ENCODE results near the gene TMEM174. TPM values are rescaled to one million over a fixed set of nuclear protein-coding genes. Genes with fewer than 3 reads are reported as not detected.

Gene TMEM174
- total and polyA plus RNA-seq, 2 donors (not counting 1 experiment from before 2014, with no cell fraction given) = not detected

- intact Hi-C loops (cut with micrococcal nuclease) = no loop called here
- Mint-ChIP-seq H3K27me3 (peaks cover 41% of the 10 kb centered on the region), H3K27ac (no peak overlapping the region), H3K4me3 (no peak overlapping the region), H3K4me1 (no peaks in the 10 kb centered on the region), H3K9me3 (ENCODE audit: insufficient read depth) (peaks cover 4% of the 10 kb centered on the region)
- Histone ChIP-seq H3K27ac (ENCODE audit: low read length in 2 of 2) (no peak overlapping the region), H3K4me3 (ENCODE audit: control extremely low read depth in 1 of 5, extremely low read depth in 1 of 5, insufficient read depth in 1 of 5, low read depth in 2 of 5, low read length in 4 of 5) (no peak overlapping the region), H3K4me2 (replicated peaks; ENCODE audit: low read depth, low read length, poor library complexity, severe bottlenecking) (no peak overlapping the region), H3K79me2 (ENCODE audit: control insufficient read depth, insufficient read depth, low read length) (no peaks in the 10 kb centered on the region), H2AFZ (ENCODE audit: insufficient read depth, low read depth, low read length, poor library complexity, severe bottlenecking) (no peak overlapping the region), H3K9ac (ENCODE audit: low read length) (no peak overlapping the region), H3K36me3 (replicated peaks in 1 of 2; ENCODE audit: control extremely low read depth in 1 of 2, control insufficient read depth in 1 of 2, extremely low read depth in 1 of 2, insufficient read depth in 2 of 2, low read length in 1 of 2) (no peaks in the 10 kb centered on the region), H4K20me1 (ENCODE audit: control insufficient read depth, insufficient read depth, low read length, poor library complexity, severe bottlenecking) (no peaks in the 10 kb centered on the region), H3K9me3 (ENCODE audit: control extremely low read depth in 1 of 3, control insufficient read depth in 2 of 3, insufficient read depth in 1 of 3, low read length in 2 of 3) (peaks cover 0 to 9% (median 5%) of the 10 kb centered on the region in 3 donors), H3K27me3 (replicated peaks in 1 of 4; ENCODE audit: control extremely low read depth in 1 of 4, control insufficient read depth in 3 of 4, insufficient read depth in 4 of 4, low read length in 3 of 4) (peaks cover 0 to 18% (median 5%) of the 10 kb centered on the region in 4 experiments), H3K4me1 (ENCODE audit: control insufficient read depth in 2 of 2, insufficient read depth in 2 of 2, low read length in 2 of 2) (no peaks in the 10 kb centered on the region)
- TF ChIP-seq CTCF (IDR thresholded peaks at IDR 0.05) = no peak
- TF ChIP-seq EZH2 (IDR thresholded peaks at IDR 0.05; ENCODE audit: borderline replicate concordance, insufficient read depth, low read depth, low read length, poor library complexity, severe bottlenecking) = no peak
- no peak for DNase-seq
- ATAC-seq (ENCODE audit: low read depth) = no peak
- ChIA-PET POLR2A (no interaction called here), CTCF (no interaction called here)
Observed at GRCh38 chr5:73182307-73182706, 9.3 kb downstream of the TMEM174 start.

GRCh38 chr5:73183000-73183399, 10.0 kb downstream of the TMEM174 start:
- TF ChIP-seq CTCF (IDR thresholded peaks at IDR 0.05) = no peak
- no peak for TF ChIP-seq EZH2 (IDR thresholded peaks at IDR 0.05; ENCODE audit: borderline replicate concordance, insufficient read depth, low read depth, low read length, poor library complexity, severe bottlenecking)
- no peaks in the 10 kb centered on the region for H3K79me2 ChIP-seq (ENCODE audit: control insufficient read depth, insufficient read depth, low read length)
- H3K27me3 Mint-ChIP-seq = peaks cover 44% of the 10 kb centered on the region
- intact Hi-C loops (cut with micrococcal nuclease) = no loop called here
- no peaks in the 10 kb centered on the region for H3K4me1 Mint-ChIP-seq
- 81% methylated on average over 2 of the region's 6 CpGs for WGBS (ENCODE audit: insufficient coverage)
- H3K9me3 Mint-ChIP-seq (ENCODE audit: insufficient read depth) = peaks cover 4% of the 10 kb centered on the region
- DNase-seq (no peak), ATAC-seq (ENCODE audit: low read depth) (no peak)
- H3K27me3 ChIP-seq (replicated peaks in 1 of 4; ENCODE audit: control extremely low read depth in 1 of 4, control insufficient read depth in 3 of 4, insufficient read depth in 4 of 4, low read length in 3 of 4) = peaks cover 0 to 18% (median 5%) of the 10 kb centered on the region in 4 experiments
- H3K4me3 Mint-ChIP-seq = no peak overlapping the region
- H3K27ac Mint-ChIP-seq = no peak overlapping the region
- CTCF ChIA-PET = no interaction called here
- H3K4me1 ChIP-seq (ENCODE audit: control insufficient read depth in 2 of 2, insufficient read depth in 2 of 2, low read length in 2 of 2) = no peaks in the 10 kb centered on the region
- no peaks in the 10 kb centered on the region for H3K36me3 ChIP-seq (replicated peaks in 1 of 2; ENCODE audit: control extremely low read depth in 1 of 2, control insufficient read depth in 1 of 2, extremely low read depth in 1 of 2, insufficient read depth in 2 of 2, low read length in 1 of 2)
- H3K9ac ChIP-seq (ENCODE audit: low read length) = no peak overlapping the region
- peaks cover 0 to 9% (median 5%) of the 10 kb centered on the region in 3 donors for H3K9me3 ChIP-seq (ENCODE audit: control extremely low read depth in 1 of 3, control insufficient read depth in 2 of 3, insufficient read depth in 1 of 3, low read length in 2 of 3)
- POLR2A ChIA-PET = no interaction called here
- no peak overlapping the region for H3K27ac ChIP-seq (ENCODE audit: low read length in 2 of 2)
- no peak overlapping the region for H3K4me2 ChIP-seq (replicated peaks; ENCODE audit: low read depth, low read length, poor library complexity, severe bottlenecking)
- H4K20me1 ChIP-seq (ENCODE audit: control insufficient read depth, insufficient read depth, low read length, poor library complexity, severe bottlenecking) = no peaks in the 10 kb centered on the region
- H2AFZ ChIP-seq (ENCODE audit: insufficient read depth, low read depth, low read length, poor library complexity, severe bottlenecking) = no peak overlapping the region
- no peak overlapping the region for H3K4me3 ChIP-seq (ENCODE audit: control extremely low read depth in 1 of 5, extremely low read depth in 1 of 5, insufficient read depth in 1 of 5, low read depth in 2 of 5, low read length in 4 of 5)

Measured in B cell (primary cell).